Coronary artery (tissue), 2 donors: Measurements from ENCODE around the gene COL20A1.

Experiments used
- DNase-seq: peaks from one replicate; pipeline ENCODE4 v3.0.0-alpha.2; 2017; ENCODE audit warnings: low spot score
- H3K27ac ChIP-seq, 2 donors: fragments of 200-600 bp; sonication (generic); one replicate each; pipeline ENCODE4 v1.5.1; 2016 to 2019
- H3K4me3 ChIP-seq: fragments of 200-600 bp; sonication (generic); 2 replicates; pipeline ENCODE4 v1.5.1; 2016; ENCODE audit warnings: mild to moderate bottlenecking, moderate library complexity
- CTCF ChIP-seq: fragments of 200-600 bp; sonication (generic); IDR thresholded peaks from one replicate; pipeline ENCODE4 v1.5.1; 2019; ENCODE audit warnings: antibody characterized with exemption

The COL20A1 gene

DNA sequence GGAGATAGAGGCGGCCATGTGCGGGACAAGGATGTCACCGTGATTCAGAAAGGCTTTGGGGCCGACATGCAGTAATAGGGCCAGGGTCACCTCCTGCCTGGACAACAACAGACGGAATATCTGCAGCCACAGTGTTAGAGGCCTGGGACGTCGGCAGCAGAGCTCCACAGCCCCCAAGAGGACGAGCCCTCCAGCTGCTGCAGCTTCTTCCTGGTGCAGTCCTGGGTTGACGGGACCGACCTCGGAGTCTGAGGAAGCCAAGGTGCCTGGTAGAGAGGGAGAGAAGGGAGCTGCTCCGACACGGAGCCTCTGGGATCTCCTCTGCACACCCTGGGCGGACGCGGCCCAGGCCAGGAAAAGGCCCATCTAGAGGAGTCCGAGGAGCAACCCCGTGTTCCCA is 91.3 kb downstream of the COL20A1 start:
- Histone ChIP-seq H3K4me3 (no peak overlapping the region), H3K27ac (no peak overlapping the region)
- no peak for TF ChIP-seq CTCF
- DNase-seq, result no peak
